ENCODE results near the gene GGPS1. TPM values are rescaled to one million over a fixed set of nuclear protein-coding genes. Genes with fewer than 3 reads are reported as not detected.
"Not testable (repeated sequence)": the region's sequence is repeated elsewhere in the genome, so short reads cannot be mapped to it uniquely, and the experiment has no call there.

GGPS1 gene
- total and polyA plus RNA-seq, 5 donors from 2014 or later = 30.8 to 82.0 (median 75.4) TPM

DNA sequence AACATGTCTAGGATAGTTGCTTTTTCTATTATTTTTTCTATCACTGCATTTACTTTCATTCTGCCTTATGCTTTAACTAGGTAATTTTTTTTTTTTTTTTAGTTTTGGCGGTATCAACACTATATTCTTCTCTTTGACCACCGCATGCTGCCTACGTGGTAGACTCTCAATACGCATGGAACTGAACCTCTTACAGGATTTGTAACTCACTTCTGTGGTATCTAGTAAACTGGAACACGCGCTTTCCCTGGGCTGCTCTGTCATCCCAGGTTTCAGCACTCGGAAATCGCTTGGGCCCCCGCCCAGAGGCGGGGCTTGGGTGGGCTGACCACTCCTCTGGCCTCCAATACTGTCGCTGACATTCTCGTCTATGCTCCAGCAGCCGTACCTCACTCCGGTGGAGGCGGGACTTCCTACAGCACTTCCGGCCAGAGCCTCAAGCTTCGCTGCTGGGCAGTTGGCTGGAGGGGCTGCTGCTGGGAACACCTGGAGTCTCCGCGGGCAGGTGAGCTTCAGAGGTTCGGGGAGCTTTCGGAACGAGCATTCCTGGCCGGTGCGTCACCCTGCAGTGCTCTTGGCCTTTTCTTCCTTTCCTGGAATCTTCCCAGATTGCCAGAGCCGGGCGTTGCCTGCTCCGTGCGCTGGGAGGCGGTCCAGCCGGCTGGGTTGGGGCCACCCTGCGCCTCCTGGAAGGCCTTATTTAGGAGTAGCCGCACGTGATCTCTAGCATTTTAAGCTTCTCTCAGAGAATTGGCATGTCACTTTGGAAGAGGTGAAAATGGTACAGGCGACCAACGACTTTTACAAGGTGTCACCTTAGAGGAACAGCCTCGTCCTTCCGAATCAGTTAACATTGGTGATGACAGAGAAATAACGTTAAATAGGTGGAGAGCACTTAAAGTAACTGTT lies 38.9 kb downstream of the GGPS1 start, which contains the start of gene TBCE:
TBCE (plus strand) TSS at position 428 of the 909 bp plus-strand sequence. CDS start 12,623 bp downstream, outside the sequence.
- Histone ChIP-seq H3K9me3 (ENCODE audit: control insufficient read depth in 2 of 2, low read length in 2 of 2) (no peaks in the 10 kb centered on the region), H3K36me3 (ENCODE audit: control insufficient read depth, insufficient read depth, low read length) (no peaks in the 10 kb centered on the region), H3K27ac (ENCODE audit: insufficient read depth, low read length, poor library complexity, severe bottlenecking) (peak within 1 kb of the TSS; percentile 73), H3K27me3 (ENCODE audit: control insufficient read depth, insufficient read depth, low read length) (no peaks in the 10 kb centered on the region), H3K4me1 (ENCODE audit: control insufficient read depth, insufficient read depth, low read length, poor library complexity, severe bottlenecking) (peaks cover 20% of the 10 kb centered on the region), H3K4me3 (ENCODE audit: low read depth, low read length) (peak within 1 kb of the TSS; percentile 89)
- H3K36me3 Mint-ChIP-seq = peaks cover 3% of the 10 kb centered on the region
- ATAC-seq (ENCODE audit: low read depth in 2 of 2) = peak; percentile 98
- H3K4me3 Mint-ChIP-seq = peak within 1 kb of the TSS; percentile 90 to 99 (median 98)
- peaks cover 6 to 39% (median 27%) of the 10 kb centered on the region in 4 donors for H3K4me1 Mint-ChIP-seq
- peak within 1 kb of the TSS; percentile 94 to 97 (median 96) for H3K27ac Mint-ChIP-seq
- DNase-seq = peak; percentile 75 to 93 (median 78)
- H3K27me3 Mint-ChIP-seq = no peaks in the 10 kb centered on the region
- no peaks in the 10 kb centered on the region for H3K9me3 Mint-ChIP-seq

DNA sequence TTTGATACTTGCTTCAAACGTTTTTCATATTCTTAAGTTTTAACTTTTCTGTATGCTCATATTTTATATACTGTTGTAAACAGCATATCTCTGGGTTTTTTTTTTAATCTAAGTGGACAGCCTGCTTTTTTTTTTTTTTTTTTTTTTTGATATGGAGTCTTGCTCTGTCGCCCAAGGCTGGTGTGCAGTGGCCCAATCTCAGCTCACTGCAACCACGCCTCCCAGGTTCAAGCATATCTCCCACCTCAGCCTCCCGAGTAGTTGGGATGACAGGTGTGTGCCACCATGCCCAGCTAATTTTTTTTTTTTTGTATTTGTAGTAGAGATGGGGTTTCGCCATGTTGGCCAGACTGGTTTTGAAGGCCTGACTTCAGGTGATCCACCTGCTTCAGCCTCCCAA lies 40.1 kb downstream of the GGPS1 start:
- Histone ChIP-seq H3K4me1 (ENCODE audit: control insufficient read depth, insufficient read depth, low read length, poor library complexity, severe bottlenecking) (peaks cover 20% of the 10 kb centered on the region), H3K4me3 (ENCODE audit: low read depth, low read length) (peak overlapping the region; percentile 89), H3K9me3 (ENCODE audit: control insufficient read depth in 2 of 2, low read length in 2 of 2) (no peaks in the 10 kb centered on the region), H3K36me3 (ENCODE audit: control insufficient read depth, insufficient read depth, low read length) (no peaks in the 10 kb centered on the region), H3K27me3 (ENCODE audit: control insufficient read depth, insufficient read depth, low read length) (no peaks in the 10 kb centered on the region), H3K27ac (ENCODE audit: insufficient read depth, low read length, poor library complexity, severe bottlenecking) (no peak overlapping the region)
- DNase-seq = no peak
- Mint-ChIP-seq H3K4me1 (peaks cover 11 to 43% (median 28%) of the 10 kb centered on the region in 4 donors), H3K9me3 (no peaks in the 10 kb centered on the region), H3K27me3 (no peaks in the 10 kb centered on the region), H3K36me3 (peaks cover 5% of the 10 kb centered on the region), H3K27ac (peak overlapping the region in 2 of 3 donors; percentile 96 to 97), H3K4me3 (peak overlapping the region; percentile 90 to 99 (median 98))
- ATAC-seq (ENCODE audit: low read depth in 2 of 2) = no peak

DNA sequence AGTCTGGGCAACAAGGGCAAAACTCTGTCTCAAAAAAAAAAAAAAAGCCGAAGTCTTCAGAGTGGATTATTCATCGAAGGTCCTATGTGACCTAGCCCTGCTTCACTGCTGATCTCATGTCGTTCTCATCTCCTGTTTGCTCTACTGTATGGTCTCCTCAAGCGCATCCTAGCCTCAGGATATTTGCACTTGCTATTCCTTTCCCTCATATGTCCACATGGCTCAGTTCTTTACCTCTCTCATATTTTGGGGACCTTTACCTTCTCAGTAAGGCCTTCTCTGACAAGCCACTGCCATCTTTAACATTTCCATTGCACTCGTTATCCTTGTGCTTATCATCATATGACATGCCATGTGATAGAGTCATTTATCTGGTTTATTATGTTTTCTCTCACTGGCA lies 41.4 kb downstream of the GGPS1 start:
- no peaks in the 10 kb centered on the region for H3K9me3 ChIP-seq (ENCODE audit: control insufficient read depth in 2 of 2, low read length in 2 of 2)
- H3K4me3 ChIP-seq (ENCODE audit: low read depth, low read length) = no peak overlapping the region
- ATAC-seq (ENCODE audit: low read depth in 2 of 2) = no peak

DNA sequence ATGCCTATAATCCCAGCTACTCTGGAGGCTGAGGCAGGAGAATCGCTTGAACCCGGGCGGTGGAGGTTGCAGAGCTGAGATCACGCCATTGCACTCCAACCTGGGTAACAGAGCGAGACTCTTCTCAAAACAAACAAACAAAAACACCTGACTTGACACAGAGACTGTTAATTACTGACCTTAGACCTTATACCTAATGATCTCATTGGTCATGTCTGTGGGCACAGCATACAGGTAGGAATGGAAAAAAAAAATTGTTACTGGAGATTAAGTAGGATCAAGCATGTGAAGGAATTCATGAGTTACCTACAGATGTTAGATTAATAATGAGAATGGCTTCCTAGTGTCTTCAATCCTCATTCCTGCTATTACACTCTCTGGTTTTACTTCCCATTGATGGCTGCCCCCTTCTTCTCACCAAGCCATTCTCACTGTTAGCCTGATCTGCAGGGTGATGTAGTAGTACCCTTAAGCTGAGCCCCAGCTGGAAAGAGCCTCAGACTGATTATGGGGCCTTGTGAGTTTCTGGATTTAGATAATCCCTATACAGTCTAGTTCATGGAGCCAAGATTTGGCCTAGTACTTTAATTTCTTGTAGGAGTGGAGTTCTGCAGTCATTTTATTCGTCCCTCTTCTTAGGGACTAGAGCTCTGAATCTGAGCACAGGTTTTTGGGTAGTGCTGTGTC lies 47.7 kb downstream of the GGPS1 start:
- no peak for DNase-seq
- peak overlapping the region in 1 of 4 donors; percentile 1 for H3K4me3 Mint-ChIP-seq
- no peak overlapping the region for H3K4me3 ChIP-seq (ENCODE audit: low read depth, low read length)
- ATAC-seq (ENCODE audit: low read depth in 2 of 2) = no peak
- peaks cover 8% of the 10 kb centered on the region for H3K27me3 Mint-ChIP-seq
- H3K9me3 Mint-ChIP-seq = peaks cover 0 to 2% (median 0%) of the 10 kb centered on the region in 7 donors
- H3K36me3 ChIP-seq (ENCODE audit: control insufficient read depth, insufficient read depth, low read length) = peaks cover 14% of the 10 kb centered on the region
- peaks cover 10 to 23% (median 14%) of the 10 kb centered on the region in 4 donors for H3K4me1 Mint-ChIP-seq
- H3K27ac Mint-ChIP-seq = peak overlapping the region; percentile 39 to 89 (median 69)
- no peaks in the 10 kb centered on the region for H3K27me3 ChIP-seq (ENCODE audit: control insufficient read depth, insufficient read depth, low read length)
- H3K9me3 ChIP-seq (ENCODE audit: control insufficient read depth in 2 of 2, low read length in 2 of 2) = no peaks in the 10 kb centered on the region
- no peaks in the 10 kb centered on the region for H3K4me1 ChIP-seq (ENCODE audit: control insufficient read depth, insufficient read depth, low read length, poor library complexity, severe bottlenecking)
- no peak overlapping the region for H3K27ac ChIP-seq (ENCODE audit: insufficient read depth, low read length, poor library complexity, severe bottlenecking)
- peaks cover 36% of the 10 kb centered on the region for H3K36me3 Mint-ChIP-seq

More for the DNA sequence above, 41.4 kb downstream of the GGPS1 start:
- peaks cover 11 to 43% (median 29%) of the 10 kb centered on the region in 4 donors for H3K4me1 Mint-ChIP-seq
- peaks cover 20% of the 10 kb centered on the region for H3K4me1 ChIP-seq (ENCODE audit: control insufficient read depth, insufficient read depth, low read length, poor library complexity, severe bottlenecking)
- H3K4me3 Mint-ChIP-seq = peak overlapping the region; percentile 5 to 90 (median 77)
- H3K27me3 Mint-ChIP-seq = no peaks in the 10 kb centered on the region
- no peaks in the 10 kb centered on the region for H3K36me3 ChIP-seq (ENCODE audit: control insufficient read depth, insufficient read depth, low read length)
- no peaks in the 10 kb centered on the region for H3K9me3 Mint-ChIP-seq
- H3K27ac Mint-ChIP-seq = peak overlapping the region in 1 of 3 donors; percentile 81
- no peak for DNase-seq
- no peaks in the 10 kb centered on the region for H3K27me3 ChIP-seq (ENCODE audit: control insufficient read depth, insufficient read depth, low read length)
- peaks cover 8% of the 10 kb centered on the region for H3K36me3 Mint-ChIP-seq
- no peak overlapping the region for H3K27ac ChIP-seq (ENCODE audit: insufficient read depth, low read length, poor library complexity, severe bottlenecking)

DNA sequence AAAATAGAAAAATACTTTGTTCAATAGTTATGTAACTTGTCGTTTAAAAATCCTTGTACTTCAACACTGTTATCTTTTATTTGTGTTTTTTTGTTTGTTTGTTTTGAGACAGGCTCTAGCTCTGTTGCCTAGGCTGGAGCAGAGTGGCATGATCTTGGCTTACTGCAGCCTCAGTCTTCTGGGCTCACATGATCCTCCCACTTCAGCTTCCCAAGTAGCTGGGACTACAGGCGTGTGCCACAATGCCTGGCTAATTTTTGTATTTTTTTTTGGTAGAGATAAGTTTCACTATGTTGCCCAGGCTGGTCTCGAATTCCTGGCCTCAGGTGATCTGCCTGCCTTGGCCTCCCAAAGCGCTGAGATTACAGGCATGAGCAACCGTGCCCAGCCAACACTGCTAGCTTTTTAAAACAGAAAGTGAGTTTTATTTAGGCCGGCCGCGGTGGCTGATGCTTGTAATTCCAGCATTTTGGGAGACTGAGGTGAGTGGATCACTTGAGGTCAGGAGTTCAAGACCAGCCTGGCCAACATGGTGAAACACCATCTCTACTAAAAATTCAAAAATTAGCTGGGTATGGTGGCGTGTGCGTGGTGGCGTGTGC lies 49.9 kb downstream of the GGPS1 start:
- H3K27ac Mint-ChIP-seq; H3K27ac ChIP-seq (ENCODE audit: insufficient read depth, low read length, poor library complexity, severe bottlenecking); ATAC-seq (ENCODE audit: low read depth in 2 of 2); H3K9me3 Mint-ChIP-seq; H3K4me1 ChIP-seq (ENCODE audit: control insufficient read depth, insufficient read depth, low read length, poor library complexity, severe bottlenecking); H3K4me3 ChIP-seq (ENCODE audit: low read depth, low read length); DNase-seq; H3K9me3 ChIP-seq (ENCODE audit: control insufficient read depth in 2 of 2, low read length in 2 of 2); H3K4me3 Mint-ChIP-seq; H3K27me3 Mint-ChIP-seq; H3K27me3 ChIP-seq (ENCODE audit: control insufficient read depth, insufficient read depth, low read length): not testable (repeated sequence)
- peaks cover 19% of the 10 kb centered on the region for H3K36me3 ChIP-seq (ENCODE audit: control insufficient read depth, insufficient read depth, low read length)
- Mint-ChIP-seq H3K36me3 (peaks cover 37% of the 10 kb centered on the region), H3K4me1 (peaks cover 6 to 20% (median 13%) of the 10 kb centered on the region in 4 donors)

DNA sequence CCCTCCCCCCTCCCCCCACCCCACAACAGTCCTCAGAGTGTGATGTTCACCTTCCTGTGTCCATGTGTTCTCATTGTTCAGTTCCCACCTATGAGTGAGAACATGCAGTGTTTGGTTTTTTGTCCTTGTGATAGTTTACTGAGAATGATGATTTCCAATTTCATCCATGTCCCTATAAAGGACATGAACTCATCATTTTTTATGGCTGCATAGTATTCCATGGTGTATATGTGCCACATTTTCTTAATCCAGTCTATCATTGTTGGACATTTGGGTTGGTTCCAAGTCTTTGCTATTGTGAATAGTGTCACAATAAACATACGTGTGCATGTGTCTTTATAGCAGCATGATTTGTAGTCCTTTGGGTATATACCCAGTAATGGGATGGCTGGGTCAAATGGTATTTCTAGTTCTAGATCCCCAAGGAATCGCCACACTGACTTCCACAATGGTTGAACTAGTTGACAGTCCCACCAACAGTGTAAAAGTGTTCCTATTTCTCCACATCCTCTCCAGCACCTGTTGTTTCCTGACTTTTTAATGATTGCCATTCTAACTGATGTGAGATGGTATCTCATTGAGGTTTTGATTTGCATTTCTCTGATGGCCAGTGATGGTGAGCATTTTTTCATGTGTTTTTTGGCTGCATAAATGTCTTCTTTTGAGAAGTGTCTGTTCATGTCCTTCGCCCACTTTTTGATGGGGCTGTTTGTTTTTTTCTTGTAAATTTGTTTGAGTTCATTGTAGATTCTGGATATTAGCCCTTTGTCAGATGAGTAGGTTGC lies 53.8 kb downstream of the GGPS1 start:
- not testable (repeated sequence) for H3K27ac Mint-ChIP-seq; H3K27me3 ChIP-seq (ENCODE audit: control insufficient read depth, insufficient read depth, low read length); H3K4me1 ChIP-seq (ENCODE audit: control insufficient read depth, insufficient read depth, low read length, poor library complexity, severe bottlenecking); H3K4me3 ChIP-seq (ENCODE audit: low read depth, low read length); ATAC-seq (ENCODE audit: low read depth in 2 of 2); DNase-seq; H3K9me3 ChIP-seq (ENCODE audit: control insufficient read depth in 2 of 2, low read length in 2 of 2); H3K27me3 Mint-ChIP-seq; H3K27ac ChIP-seq (ENCODE audit: insufficient read depth, low read length, poor library complexity, severe bottlenecking); H3K4me3 Mint-ChIP-seq
- peaks cover 14% of the 10 kb centered on the region for H3K36me3 ChIP-seq (ENCODE audit: control insufficient read depth, insufficient read depth, low read length)
- H3K9me3 Mint-ChIP-seq = peaks cover 0 to 15% (median 0%) of the 10 kb centered on the region in 7 donors
- peaks cover 2 to 14% (median 4%) of the 10 kb centered on the region in 4 donors for H3K4me1 Mint-ChIP-seq
- H3K36me3 Mint-ChIP-seq = peaks cover 24% of the 10 kb centered on the region

DNA sequence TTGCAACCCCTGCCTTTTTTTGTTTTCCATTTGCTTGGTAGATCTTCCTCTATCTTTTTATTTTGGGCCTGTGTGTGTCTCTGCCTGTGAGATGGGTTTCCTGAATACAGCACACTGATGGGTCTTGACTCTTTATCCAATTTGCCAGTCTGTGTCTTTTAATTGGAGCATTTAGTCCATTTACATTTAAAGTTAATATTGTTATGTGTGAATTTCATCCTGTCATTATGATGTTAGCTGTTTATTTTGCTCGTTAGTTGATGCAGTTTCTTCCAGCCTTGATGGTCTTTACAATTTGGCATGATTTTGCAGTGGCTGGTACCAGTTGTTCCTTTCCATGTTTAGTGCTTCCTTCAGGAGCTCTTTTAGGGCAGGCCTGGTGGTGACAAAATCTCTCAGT lies 57.3 kb downstream of the GGPS1 start:
- H3K4me3 Mint-ChIP-seq; H3K27me3 Mint-ChIP-seq; H3K4me1 Mint-ChIP-seq; H3K27me3 ChIP-seq (ENCODE audit: control insufficient read depth, insufficient read depth, low read length); H3K4me1 ChIP-seq (ENCODE audit: control insufficient read depth, insufficient read depth, low read length, poor library complexity, severe bottlenecking); H3K9me3 ChIP-seq (ENCODE audit: control insufficient read depth in 2 of 2, low read length in 2 of 2); H3K36me3 ChIP-seq (ENCODE audit: control insufficient read depth, insufficient read depth, low read length); DNase-seq; H3K27ac Mint-ChIP-seq; H3K4me3 ChIP-seq (ENCODE audit: low read depth, low read length); ATAC-seq (ENCODE audit: low read depth in 2 of 2); H3K27ac ChIP-seq (ENCODE audit: insufficient read depth, low read length, poor library complexity, severe bottlenecking): not testable (repeated sequence)
- Mint-ChIP-seq H3K9me3 (peaks cover 0 to 21% (median 1%) of the 10 kb centered on the region in 7 donors), H3K36me3 (peaks cover 16% of the 10 kb centered on the region)
